Stimulated activated CD8-positive, alpha-beta memory T cell treated with anti-CD3 and anti-CD28 coated beads, Interleukin-4, amount 100 ng/mL, for 1 hour (primary cell): Measurements from ENCODE around the gene KIF26B.

Experiments
- DNase-seq, 2 donors: peaks; one replicate each; pipeline ENCODE4 v3.0.0-alpha.2; 2020; ENCODE audit warnings: low read depth in 2 of 2, low spot score in 1 of 2

KIF26B gene

GRCh38 chr1:245585252-245585959 lies 430.6 kb downstream of the KIF26B start:
- no peak for DNase-seq

GRCh38 chr1:245587435-245588115 lies 432.8 kb downstream of the KIF26B start:
- DNase-seq = no peak

- DNase-seq = no peak
Measured at GRCh38 chr1:245588116-245588639, 433.4 kb downstream of the KIF26B start.

- DNase-seq = no peak
Measured at GRCh38 chr1:245589316-245589715, 434.5 kb downstream of the KIF26B start.

- no peak for DNase-seq
Measured at GRCh38 chr1:245589906-245590305, 435.1 kb downstream of the KIF26B start.

- DNase-seq = no peak
Measured at GRCh38 chr1:245590726-245591125, 435.9 kb downstream of the KIF26B start.

- DNase-seq = no peak
Measured at GRCh38 chr1:245591346-245592188, 436.8 kb downstream of the KIF26B start.

- DNase-seq = no peak
Measured at GRCh38 chr1:245592189-245592460, 437.3 kb downstream of the KIF26B start.

GRCh38 chr1:245598524-245599305 lies 443.9 kb downstream of the KIF26B start:
- DNase-seq = no peak

GRCh38 chr1:245599371-245600174 lies 444.8 kb downstream of the KIF26B start:
- no peak for DNase-seq

- DNase-seq = no peak
Measured at GRCh38 chr1:245600658-245601057, 445.9 kb downstream of the KIF26B start.

- DNase-seq = no peak
Measured at GRCh38 chr1:245603311-245603865, 448.6 kb downstream of the KIF26B start.

- DNase-seq = no peak
Measured at GRCh38 chr1:245604979-245605378, 450.2 kb downstream of the KIF26B start.

- DNase-seq = no peak
Measured at GRCh38 chr1:245605480-245606156, 450.8 kb downstream of the KIF26B start.

GRCh38 chr1:245606157-245606725 lies 451.5 kb downstream of the KIF26B start:
- no peak for DNase-seq

GRCh38 chr1:245608271-245608670 lies 453.5 kb downstream of the KIF26B start:
- no peak for DNase-seq

GRCh38 chr1:245609354-245610150 lies 454.8 kb downstream of the KIF26B start:
- DNase-seq = no peak

GRCh38 chr1:245611251-245611650 lies 456.5 kb downstream of the KIF26B start:
- no peak for DNase-seq
